Measurements from ENCODE around the gene THSD4. TPM values are rescaled to one million over a fixed set of nuclear protein-coding genes. Genes with fewer than 3 reads are reported as not detected.

THSD4 gene
- polyA plus RNA-seq, 2 of the 4 experiments (the other 2 are of a cell fraction): 15.8 to 40.7 TPM

- 89% methylated on average over 15 of the region's 15 CpGs for WGBS (ENCODE audit: missing lambda C conversion rate)
- Histone ChIP-seq H3K9me3 (no peaks in the 10 kb centered on the region), H3K27ac (peak overlapping the region; percentile 7 to 34; a peak in 1 of 6 replicates), H3K4me3 (no peak overlapping the region), H3K4me2 (no peak overlapping the region), H3K4me1 (peaks cover 32% of the 10 kb centered on the region)
- ATAC-seq: no peak
- FAIRE-seq: no peak
- ChIA-PET CTCF (interaction anchor here (0.6 to 10.0 kb wide), 5 partner anchors 9 to 347 kb away, joined by 3 to 119 read pairs (median 39); no protein-coding TSS in a partner anchor), POLR2A (no interaction called here)
- no peak for TF ChIP-seq RCOR1 (IDR thresholded peaks at IDR 0.05; ENCODE audit: low read depth, low read length)
- TF ChIP-seq EHMT2 (IDR thresholded peaks at IDR 0.05; ENCODE audit: low read depth): 0 out of 2 replicates have a peak, but pooled peaks have one; percentile 35
- no peak for DNase-seq (ENCODE audit: low read depth in 1 of 2, low spot score in 1 of 2)
These were observed 673.6 kb downstream of the THSD4 start for GRCh38 chr15:71788646-71789579.

- Histone ChIP-seq H3K4me2 (peak overlapping the region; percentile 25; the same call in 1 of the 3 replicates), H3K4me3 (no peak overlapping the region), H3K27ac (peak overlapping the region; percentile 64 to 83; a peak in 5 of 6 replicates), H3K4me1 (peaks cover 32% of the 10 kb centered on the region), H3K9me3 (no peaks in the 10 kb centered on the region)
- WGBS (ENCODE audit: missing lambda C conversion rate): 92% methylated on average over 6 of the region's 6 CpGs
- no peak for DNase-seq (ENCODE audit: low read depth in 1 of 2, low spot score in 1 of 2)
- no peak for ATAC-seq
- no peak for FAIRE-seq
- TF ChIP-seq BCL3 (IDR thresholded peaks at IDR 0.05): no peak
- TF ChIP-seq, protein P1, sequence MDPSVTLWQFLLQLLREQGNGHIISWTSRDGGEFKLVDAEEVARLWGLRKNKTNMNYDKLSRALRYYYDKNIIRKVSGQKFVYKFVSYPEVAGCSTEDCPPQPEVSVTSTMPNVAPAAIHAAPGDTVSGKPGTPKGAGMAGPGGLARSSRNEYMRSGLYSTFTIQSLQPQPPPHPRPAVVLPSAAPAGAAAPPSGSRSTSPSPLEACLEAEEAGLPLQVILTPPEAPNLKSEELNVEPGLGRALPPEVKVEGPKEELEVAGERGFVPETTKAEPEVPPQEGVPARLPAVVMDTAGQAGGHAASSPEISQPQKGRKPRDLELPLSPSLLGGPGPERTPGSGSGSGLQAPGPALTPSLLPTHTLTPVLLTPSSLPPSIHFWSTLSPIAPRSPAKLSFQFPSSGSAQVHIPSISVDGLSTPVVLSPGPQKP (IDR thresholded peaks at IDR 0.05; ENCODE audit: low read depth, low read length): no peak
- POLR2A ChIA-PET: interaction anchor here (0.6 kb wide), 1 partner anchor 46 kb away, joined by 3 read pairs; no protein-coding TSS in a partner anchor
- CTCF ChIA-PET: interaction anchor here (2.2 to 10.0 kb wide), 4 partner anchors 9 to 366 kb away, joined by 9 to 119 read pairs (median 51); no protein-coding TSS in a partner anchor
These were observed 674.3 kb downstream of the THSD4 start for GRCh38 chr15:71789616-71790015.

GRCh38 chr15:71790081-71790480 is 674.8 kb downstream of the THSD4 start:
- peak overlapping the region; percentile 64 to 83 for H3K27ac ChIP-seq
- no peak for FAIRE-seq
- POLR2A ChIA-PET: interaction anchor here (0.6 kb wide), 1 partner anchor 47 kb away, joined by 3 read pairs; no protein-coding TSS in a partner anchor

GRCh38 chr15:71791975-71792374 is 676.7 kb downstream of the THSD4 start:
- ChIA-PET CTCF (interaction anchor here (6.3 to 10.0 kb wide), 2 partner anchors 8 to 39 kb away, joined by 63 to 119 read pairs; no protein-coding TSS in a partner anchor), POLR2A (interaction anchor here (1.2 kb wide), 1 partner anchor 48 kb away, joined by 3 read pairs; no protein-coding TSS in a partner anchor)
- H3K4me3 ChIP-seq: no peak overlapping the region
- WGBS (ENCODE audit: missing lambda C conversion rate): 93% methylated on average over 7 of the region's 7 CpGs
- FAIRE-seq: no peak
- DNase-seq (ENCODE audit: low read depth in 1 of 2, low spot score in 1 of 2): no peak
- peak overlapping the region; percentile 64 to 83 for H3K27ac ChIP-seq
- H3K4me1 ChIP-seq: peaks cover 32% of the 10 kb centered on the region
- no peak for ATAC-seq
- no peak overlapping the region for H3K4me2 ChIP-seq
- H3K9me3 ChIP-seq: no peaks in the 10 kb centered on the region
- TF ChIP-seq TFCP2L1 (CRISPR knock-in tag; IDR thresholded peaks at IDR 0.05) (no peak), CBX2 (IDR thresholded peaks at IDR 0.05; ENCODE audit: borderline replicate concordance, low read depth) (no peak), HMGXB4 (CRISPR knock-in tag; IDR thresholded peaks at IDR 0.05; ENCODE audit: borderline replicate concordance) (no peak), ZNF302 (CRISPR knock-in tag; IDR thresholded peaks at IDR 0.05) (no peak), RNF2 (IDR thresholded peaks at IDR 0.05; ENCODE audit: borderline replicate concordance, low read depth) (no peak), RAD21 (conservative IDR thresholded peaks at IDR 0.05 in 1 of 2, IDR thresholded peaks at IDR 0.05 in 1 of 2) (no peak), HEYL (CRISPR knock-in tag; IDR thresholded peaks at IDR 0.05) (no peak)
- TF ChIP-seq, protein P2, sequence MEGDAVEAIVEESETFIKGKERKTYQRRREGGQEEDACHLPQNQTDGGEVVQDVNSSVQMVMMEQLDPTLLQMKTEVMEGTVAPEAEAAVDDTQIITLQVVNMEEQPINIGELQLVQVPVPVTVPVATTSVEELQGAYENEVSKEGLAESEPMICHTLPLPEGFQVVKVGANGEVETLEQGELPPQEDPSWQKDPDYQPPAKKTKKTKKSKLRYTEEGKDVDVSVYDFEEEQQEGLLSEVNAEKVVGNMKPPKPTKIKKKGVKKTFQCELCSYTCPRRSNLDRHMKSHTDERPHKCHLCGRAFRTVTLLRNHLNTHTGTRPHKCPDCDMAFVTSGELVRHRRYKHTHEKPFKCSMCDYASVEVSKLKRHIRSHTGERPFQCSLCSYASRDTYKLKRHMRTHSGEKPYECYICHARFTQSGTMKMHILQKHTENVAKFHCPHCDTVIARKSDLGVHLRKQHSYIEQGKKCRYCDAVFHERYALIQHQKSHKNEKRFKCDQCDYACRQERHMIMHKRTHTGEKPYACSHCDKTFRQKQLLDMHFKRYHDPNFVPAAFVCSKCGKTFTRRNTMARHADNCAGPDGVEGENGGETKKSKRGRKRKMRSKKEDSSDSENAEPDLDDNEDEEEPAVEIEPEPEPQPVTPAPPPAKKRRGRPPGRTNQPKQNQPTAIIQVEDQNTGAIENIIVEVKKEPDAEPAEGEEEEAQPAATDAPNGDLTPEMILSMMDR (IDR thresholded peaks at IDR 0.05): no peak
- TF ChIP-seq, protein P3, sequence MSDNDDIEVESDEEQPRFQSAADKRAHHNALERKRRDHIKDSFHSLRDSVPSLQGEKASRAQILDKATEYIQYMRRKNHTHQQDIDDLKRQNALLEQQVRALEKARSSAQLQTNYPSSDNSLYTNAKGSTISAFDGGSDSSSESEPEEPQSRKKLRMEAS (IDR thresholded peaks at IDR 0.05): no peak

More at GRCh38 chr15:71790081-71790480, 674.8 kb downstream of the THSD4 start:
- H3K9me3 ChIP-seq: no peaks in the 10 kb centered on the region
- 55% methylated on average over 10 of the region's 10 CpGs for WGBS (ENCODE audit: missing lambda C conversion rate)
- no peak for TF ChIP-seq GATA3 (IDR thresholded peaks at IDR 0.05; ENCODE audit: borderline replicate concordance)
- TF ChIP-seq FOSL2 (IDR thresholded peaks at IDR 0.05): no peak
- 0 out of 2 replicates have a peak, but pooled peaks have one; percentile 10 for TF ChIP-seq FOSL2 (CRISPR knock-in tag; IDR thresholded peaks at IDR 0.05)
- TF ChIP-seq PBX3 (IDR thresholded peaks at IDR 0.05): no peak
- CTCF ChIA-PET: interaction anchor here (1.0 to 10.0 kb wide), 7 partner anchors 10 to 366 kb away, joined by 3 to 119 read pairs (median 9); no protein-coding TSS in a partner anchor
- ATAC-seq (peak; percentile 48 to 70; a peak in 4 of 6 replicates), DNase-seq (ENCODE audit: low read depth in 1 of 2, low spot score in 1 of 2) (peak in 1 of 2 experiments; percentile 54)
- H3K4me1 ChIP-seq: peaks cover 32% of the 10 kb centered on the region
- peak overlapping the region; percentile 25; the same call in 2 of the 3 replicates for H3K4me2 ChIP-seq
- H3K4me3 ChIP-seq: no peak overlapping the region

Measured in A549 (cell line).